NCI-H1092 treated with DMSO at 0.1 percent for 48 hours (cell line): ENCODE data around the gene SEZ6L2.
"Not testable (repeated sequence)": the region's sequence is repeated elsewhere in the genome, so short reads cannot be mapped to it uniquely, and the experiment has no call there.

Source experiments
- DNase-seq: peaks from one replicate; lab custom pipeline; 2025; lab: John Stamatoyannopoulos, UW

SEZ6L2 gene

DNA sequence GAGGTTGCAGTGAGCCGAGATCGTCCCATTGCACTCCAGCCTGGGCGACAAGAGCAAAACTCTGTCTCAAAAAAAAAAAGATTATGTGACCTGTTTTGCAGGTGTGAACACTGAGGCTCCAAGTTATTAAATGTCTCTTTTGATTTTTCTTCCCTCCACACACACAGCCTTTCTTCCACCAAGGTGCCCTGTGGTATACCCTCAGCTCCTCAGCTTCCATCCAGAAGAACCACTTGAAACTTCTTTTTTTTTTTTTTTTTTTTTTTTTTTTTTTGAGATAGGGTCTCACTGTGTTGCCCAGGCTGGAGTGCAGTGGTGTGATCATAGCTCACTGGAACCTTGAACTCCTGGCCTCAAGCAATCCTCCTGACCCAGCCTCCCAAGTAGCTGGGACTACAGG is 10.0 kb downstream of the SEZ6L2 start:
- not testable (repeated sequence) for DNase-seq

DNA sequence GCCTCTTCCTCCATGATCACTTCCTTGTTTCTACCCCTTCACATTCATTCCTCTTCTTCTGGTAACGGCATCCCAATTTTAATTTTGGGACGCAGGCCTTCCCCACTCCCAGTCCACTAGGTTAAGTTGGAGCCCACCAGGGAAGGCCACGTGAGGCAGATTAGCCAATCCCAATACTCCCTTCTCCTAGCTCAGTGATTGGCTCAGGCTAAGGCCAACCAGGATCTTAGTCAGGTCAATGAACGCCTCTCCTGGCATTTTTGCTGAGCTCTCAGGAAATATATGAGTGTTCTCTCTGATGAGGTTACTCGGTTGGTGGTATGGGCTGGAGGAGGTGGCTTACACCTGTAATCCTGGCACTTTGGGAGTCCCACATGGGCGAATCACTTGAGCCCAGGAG is 15.4 kb downstream of the SEZ6L2 start:
- no peak for DNase-seq

DNA sequence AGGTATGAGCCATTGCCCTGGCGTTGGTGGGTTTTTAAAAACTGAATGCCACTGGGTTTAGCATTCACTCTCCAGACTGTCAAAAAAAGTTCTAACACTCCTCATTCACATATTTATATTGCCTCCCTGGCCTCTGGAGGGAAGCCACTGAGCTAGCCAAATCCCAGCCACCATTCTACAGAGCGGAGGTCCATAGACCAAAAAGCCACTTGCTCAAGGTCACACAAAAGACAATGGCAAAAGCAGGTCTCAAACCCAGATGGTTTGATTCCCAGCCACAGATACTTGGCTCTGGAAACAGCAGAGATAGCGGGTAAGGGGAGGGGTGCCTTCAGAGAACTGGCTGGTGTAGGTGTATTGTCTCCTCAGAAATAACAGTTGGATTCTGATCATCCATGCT is 18.3 kb downstream of the SEZ6L2 start:
- no peak for DNase-seq

DNA sequence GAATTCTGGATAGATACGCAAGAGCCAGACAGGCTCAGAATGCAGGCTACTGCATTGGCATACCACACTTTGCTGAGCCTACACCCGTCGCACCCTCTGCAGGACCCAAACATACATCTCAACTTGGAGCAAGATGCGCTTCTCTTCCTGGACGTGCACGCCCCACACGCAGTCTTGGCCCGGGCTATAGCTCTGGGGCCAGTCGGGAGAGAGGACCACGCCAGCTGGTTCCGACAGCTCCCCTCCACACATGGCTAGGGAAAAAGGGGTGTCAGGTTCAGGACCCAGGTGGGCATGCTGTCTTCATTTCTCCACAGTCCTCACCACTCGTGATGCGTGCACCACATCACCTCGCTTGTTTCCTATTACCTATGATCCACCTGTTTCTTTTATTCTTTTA is 21.2 kb downstream of the SEZ6L2 start:
- no peak for DNase-seq

DNA sequence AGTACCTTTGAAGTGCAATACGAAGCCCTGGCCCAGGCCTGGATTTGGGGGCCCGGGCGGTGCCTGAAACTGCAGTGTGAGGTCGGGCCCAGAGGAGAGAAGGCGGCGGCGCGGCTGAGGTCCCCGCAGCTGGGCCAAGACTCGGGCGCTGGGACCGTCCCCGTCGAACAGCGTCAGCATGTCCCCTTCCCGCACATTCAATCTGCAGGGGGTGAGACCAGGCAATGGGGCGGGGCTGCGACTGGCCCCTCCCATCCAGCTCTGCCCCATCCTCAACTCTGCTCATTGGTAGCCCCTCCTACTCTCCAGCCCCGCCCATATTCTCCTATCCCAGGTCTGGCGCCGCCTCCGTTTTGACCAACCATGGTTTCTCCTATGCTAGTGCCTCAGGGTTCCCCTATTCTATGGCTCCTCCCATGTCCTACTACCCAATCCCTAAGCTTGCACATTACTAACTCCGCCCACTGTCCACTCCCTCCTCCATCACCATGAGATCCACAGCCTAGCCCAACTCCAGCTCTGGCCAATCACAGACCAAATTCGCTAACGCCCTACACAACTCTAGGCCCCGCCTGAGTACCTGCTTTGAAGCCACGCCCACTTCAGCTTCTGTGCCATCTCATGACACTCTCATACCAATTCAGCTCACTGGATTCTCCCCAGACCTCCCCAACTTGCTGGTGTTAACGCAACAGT is 21.9 kb downstream of the SEZ6L2 start:
- no peak for DNase-seq

DNA sequence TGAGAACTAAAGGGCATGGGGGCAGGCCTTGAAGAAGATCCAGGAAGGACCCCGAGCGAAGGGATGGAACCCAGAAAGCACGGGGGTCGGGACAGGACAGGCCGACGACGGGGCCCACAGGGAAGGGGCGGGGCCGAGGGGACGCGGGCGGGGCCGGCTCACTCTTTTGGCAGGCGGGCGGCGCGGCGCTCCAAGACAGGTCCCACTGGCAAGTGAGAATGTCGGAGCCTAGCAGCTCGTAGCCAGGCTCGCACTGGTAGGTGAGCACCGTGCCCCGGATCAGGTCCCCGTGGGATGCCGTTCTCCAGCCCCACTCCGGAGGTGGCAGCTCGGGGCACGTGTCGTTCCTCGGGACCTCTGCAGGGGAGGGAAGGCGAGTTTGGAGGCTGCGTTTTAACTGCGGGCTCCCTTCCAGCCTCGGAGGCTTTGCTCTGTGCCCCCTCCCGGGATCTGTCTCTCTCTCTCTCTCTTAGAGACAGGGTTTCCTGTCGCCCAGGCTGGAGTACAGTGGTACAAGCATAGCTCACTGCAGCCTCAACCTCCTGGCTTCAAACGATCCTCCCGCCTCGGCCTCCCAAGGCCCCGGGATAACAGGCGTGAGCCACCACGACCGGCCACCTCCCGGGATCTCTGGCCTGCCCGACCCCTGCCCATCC is 22.6 kb downstream of the SEZ6L2 start:
- DNase-seq, result no peak

DNA sequence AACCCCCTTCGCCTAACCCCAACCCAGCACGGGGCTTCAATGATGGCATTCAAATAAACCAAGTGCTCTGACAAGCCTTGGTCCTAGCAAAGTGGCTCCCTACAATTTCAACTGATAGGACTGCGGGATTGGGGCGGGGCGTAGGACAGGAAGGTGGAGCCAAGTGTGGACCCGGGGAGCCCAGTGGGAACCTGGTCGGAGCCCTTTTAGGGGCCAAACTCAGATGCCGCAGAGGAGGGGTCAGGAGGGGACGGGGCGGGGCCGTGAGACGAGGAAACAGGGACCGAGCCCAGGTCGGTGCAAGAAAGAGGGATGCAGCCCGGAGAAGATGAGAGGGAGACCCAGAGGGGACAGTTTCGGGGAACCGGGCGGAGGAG is 23.1 kb downstream of the SEZ6L2 start:
- no peak for DNase-seq

DNA sequence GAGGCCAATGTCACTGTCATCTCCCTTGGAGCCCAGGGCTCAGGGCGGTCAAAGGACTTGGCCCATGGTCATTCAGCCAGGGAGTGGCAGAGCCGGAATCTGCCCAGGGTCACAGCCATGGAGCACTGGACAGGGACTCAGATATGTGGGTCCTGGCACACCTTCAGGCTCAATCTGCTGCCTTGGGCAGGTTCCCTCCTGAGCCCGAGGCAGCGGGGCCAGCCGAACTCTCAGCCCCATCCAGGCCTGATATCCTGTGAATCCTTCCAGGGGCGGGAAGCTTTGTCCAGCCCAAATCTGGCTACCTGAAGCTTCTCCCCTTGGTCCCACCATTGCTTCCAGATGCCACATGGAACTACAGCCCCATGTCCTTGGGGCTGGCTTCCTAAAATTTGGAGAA is 24.1 kb downstream of the SEZ6L2 start:
- no peak for DNase-seq

DNA sequence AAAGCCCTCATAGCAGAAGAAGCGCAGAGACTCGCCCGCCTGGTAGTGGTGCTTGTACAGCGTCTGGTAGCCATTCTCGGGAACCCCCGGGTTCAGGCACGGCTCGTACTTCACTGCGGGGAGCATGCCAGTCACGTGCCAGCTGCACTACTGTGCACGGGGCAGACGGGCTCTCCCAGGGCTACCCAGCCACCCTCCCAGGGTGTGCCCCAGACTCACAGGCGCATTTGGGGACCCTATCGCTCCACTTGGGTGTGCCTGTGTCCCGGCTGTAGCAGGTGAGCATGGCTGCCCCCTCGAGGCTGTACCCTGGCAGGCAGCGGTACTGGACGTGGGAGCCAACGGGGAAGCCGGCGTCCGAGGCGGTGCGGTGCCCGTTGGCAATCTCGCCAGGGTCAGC is 26.0 kb downstream of the SEZ6L2 start:
- no peak for DNase-seq

DNA sequence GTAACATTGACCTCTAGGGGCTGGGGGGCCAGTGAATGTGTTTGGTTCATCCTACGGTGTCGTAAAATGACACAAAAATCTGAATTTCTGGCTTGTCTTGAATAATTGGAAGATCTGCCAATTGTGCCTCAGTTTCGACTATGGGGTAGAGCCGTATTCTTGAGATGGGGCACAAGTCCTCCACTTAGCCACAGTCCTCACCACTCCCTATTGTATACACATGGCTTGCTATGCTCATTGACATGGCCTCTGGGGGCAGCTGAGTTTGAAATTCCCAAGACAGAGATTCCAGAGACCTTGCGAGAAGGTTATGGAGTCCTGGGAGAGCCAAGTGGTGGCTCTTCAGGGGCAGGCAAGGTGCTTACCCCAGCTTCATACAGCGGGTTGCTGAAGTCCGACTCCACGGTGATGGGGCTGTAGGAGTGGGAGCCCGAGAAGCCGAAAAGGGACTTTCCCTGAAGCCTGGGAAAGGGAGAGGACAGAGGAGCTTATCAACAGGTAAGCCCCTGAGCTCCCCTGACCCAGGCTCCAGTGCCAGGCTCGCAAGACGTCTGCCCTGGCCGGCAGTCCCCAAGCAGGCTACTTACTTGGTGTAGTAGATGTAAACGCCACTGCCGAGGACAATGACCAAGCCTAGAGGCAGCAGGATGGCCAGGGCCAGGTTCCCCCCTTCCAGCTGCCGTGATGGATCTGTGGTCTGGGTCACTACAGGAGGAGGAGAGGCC is 27.4 kb downstream of the SEZ6L2 start:
- no peak for DNase-seq

DNA sequence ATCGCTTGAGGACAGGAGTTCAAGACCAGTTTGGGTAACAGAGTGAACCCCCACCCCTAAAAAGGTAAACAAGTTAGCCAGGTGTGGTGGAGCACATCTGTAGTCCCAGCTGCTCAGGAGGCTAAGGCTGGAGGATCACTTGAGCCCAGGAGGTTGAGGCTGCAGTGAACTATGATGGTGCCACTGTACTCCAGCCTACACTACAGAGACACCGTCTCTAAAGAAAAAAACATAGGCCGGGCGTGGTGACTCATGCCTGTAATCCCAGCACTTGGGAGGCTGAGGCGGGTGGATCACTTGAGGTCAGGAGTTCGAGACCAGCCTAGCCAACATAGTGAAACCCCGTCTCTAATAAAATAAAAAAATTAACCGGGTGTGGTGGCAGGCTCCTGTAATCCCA is 30.3 kb downstream of the SEZ6L2 start:
- not testable (repeated sequence) for DNase-seq

DNA sequence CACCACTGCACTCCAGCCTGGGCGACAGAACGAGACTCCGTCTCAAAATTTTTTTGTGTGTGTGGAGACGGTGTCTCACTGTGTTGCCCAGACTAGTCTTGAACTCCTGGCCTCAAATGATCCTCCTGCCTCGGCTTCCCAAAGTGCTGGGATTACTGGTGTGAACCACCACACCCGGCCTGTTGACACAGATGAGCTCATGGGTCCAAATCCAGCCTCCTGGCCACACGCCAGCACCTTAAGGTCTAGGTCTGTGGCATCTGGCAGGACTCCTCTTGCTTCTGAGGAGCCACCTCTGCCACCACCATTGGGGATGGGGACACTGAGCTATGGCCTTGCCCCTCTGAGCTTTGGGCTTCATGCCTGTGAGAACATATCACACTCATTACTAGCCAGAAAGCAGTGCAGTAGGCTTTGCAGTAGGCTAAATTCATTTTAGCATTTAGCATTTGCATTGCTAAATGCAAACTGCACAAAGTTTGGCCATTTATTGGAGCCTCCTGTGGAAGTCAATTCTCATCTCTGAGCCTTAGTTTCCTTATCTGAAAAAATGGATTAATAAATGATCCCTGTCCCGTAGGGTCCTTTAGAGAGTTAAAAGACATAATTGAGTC is 30.8 kb downstream of the SEZ6L2 start:
- no peak for DNase-seq

DNA sequence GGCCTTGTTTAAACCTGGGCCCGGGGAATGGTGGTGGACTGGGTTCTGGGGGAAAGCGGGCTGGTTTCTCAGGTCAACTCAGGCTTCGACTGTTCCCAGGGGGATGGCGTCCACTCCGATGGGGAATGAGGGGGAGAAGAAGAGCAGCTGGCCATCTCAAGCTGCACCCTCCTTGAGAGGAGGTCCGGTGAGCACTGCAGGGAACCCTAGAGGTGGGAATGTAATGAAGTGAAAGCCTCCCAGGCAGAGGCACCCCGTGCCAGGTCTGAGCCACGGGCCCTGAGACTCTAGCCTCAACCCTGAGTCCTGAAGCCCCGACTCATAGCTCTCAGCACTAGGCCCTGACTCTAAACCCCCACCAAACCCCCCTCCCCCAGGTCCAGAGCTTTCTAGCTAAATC is 35.1 kb downstream of the SEZ6L2 start:
- no peak for DNase-seq

DNA sequence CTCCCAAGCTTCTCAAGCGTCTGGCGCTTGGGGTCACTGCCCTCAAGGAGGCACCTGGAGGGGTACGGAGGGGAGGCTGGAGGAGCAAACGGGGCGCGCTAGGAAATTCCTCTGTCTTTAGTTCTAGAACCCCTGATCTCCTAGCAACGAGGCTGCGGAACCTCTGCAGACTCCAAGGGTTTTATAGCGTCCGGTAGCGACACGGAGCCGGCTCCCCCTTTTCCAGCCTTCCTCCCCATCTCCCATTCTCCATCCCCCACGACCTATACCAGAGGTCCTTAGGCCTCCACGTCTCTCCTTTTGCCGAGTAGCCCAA is 35.7 kb downstream of the SEZ6L2 start:
- DNase-seq, result no peak

DNA sequence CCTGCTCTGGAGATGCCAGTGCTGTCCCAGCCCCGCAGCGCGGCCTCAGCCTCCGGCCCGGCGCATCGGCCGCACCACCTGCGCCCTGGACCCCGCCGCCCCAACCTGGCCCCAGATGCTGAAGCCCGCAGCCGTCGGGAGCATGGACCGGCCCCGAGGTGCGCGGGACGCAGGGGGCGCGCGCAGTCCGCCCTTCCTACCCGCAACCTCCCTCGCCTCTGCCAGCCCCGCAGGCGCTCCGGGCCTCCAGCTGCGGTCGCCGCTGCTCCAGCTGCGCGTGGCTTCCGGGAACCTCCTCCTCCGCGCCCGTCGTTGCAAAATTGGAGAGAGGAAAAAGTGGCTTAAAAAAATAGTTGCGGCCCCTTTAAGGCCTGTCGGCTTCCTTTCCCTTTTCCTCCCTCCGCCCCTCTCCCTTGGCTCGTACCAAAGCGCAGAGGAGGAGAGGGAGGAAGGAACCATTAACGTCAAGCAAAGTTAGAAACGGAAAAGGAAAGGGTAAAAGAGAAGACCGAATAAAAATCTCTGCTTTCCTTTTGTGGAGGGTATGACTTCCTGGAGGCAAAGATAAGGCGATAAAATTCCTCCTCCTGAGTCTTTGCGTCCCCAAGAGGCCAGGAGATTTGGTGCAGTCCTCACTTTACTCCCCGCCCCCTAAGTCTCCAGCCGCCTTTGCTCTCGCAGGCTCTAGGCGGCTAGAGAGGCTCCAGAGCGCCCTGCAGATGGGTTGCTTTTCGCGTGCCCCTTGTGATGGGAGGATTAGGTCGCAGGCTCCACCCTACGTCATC is 36.3 kb downstream of the SEZ6L2 start, which contains the start of gene CDIPT:
TSS of gene CDIPT (minus strand) at position 343 of the 785 bp plus-strand sequence. CDS start 369 bp downstream, outside the sequence.
- DNase-seq, result peak; percentile 98

DNA sequence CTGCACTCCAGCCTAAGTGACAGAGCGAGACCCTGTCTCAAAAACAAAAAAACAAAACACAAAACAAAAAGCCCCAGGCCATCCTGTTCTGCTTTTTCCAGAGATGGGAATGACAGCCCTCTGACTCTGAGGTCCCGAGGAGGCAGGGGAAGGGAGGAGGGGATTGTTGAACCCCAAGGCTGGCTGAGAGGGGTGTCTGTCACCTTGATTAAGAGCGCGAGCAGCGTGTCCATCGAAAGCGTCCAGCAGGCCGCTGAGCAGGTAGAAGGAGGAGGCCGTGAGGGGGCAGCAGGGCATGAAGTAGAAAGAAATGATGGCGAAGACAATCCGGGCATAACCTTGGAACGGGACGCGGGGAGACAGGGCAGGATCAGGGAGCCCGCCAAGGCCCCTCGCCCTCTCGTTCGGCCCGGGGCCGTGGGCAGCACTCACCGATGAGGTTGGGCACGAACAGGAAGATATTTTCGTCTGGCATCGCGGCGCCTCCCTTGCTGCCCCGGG is 36.9 kb downstream of the SEZ6L2 start:
- DNase-seq, result peak; percentile 21

DNA sequence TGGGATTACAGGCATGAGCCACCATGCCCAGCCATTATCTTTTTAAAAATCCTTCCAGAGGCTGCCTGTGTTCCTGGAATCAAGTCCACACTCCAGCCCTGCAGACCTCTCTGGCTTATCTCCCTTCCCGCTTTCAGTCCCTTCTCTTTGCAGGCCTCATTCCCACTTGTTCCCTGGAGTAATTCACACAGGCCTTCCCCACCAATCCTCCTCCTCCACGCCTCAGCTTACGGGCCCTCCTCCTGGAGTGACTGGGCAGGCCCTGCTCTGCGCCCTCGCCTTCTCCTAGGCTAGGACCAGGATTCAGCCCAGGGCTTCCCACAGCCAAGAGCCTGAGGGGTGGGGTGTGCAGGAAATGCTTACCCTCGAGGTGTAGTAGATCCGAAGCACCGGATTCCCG is 39.1 kb downstream of the SEZ6L2 start:
- DNase-seq, result no peak

DNA sequence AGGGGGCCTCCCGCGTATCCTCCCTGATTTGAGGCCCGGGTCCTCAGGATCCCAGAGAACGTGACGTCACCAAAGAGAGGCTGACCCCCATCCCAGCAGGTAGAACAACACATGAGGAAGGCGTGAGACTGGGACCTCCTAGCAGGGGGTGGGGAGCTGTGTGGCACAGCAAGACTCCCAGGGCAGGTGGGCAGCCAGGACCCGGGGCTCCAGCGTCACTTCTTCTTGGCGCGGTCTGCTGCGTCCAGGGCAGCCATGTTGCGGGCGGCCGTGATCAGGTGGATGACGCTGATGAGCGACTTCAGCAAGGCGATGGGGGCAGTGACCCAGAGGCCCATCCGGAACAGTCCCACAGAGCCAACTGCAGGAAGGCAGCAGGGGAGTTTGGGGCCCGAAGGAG is 40.4 kb downstream of the SEZ6L2 start:
- no peak for DNase-seq

DNA sequence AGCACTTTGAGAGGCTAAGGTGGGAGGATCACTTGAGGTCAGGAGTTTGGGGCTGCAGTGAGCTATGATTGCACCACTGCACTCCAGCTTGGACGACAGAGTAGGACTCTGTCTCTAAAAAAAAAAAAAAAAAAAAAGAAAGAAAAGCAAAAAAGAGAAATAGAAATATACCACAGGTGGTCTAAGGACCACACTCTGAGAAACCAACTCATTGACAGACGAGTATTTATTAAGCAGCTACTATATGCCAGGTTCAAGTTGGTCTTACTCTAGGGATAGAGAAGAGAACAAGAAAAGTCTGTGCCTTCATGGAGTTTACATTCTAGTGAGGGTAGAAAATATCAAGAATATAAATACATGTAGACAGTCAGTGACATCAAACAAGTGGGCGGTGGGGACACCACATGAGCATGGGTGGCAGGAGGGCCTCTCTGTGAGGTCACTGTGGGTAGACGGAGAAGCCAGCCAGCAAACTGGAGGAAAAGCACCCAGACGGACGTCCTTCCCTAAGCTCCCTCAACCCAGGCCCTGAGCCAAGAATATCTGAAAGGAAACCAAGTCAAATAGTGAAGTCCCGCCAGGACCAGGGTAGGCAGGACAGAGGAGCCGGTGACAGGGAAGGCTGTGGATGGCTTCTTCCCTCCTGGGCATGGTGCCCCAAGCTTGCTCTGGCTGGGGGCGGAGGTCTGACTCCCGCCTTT is 41.1 kb downstream of the SEZ6L2 start:
- DNase-seq, result no peak

DNA sequence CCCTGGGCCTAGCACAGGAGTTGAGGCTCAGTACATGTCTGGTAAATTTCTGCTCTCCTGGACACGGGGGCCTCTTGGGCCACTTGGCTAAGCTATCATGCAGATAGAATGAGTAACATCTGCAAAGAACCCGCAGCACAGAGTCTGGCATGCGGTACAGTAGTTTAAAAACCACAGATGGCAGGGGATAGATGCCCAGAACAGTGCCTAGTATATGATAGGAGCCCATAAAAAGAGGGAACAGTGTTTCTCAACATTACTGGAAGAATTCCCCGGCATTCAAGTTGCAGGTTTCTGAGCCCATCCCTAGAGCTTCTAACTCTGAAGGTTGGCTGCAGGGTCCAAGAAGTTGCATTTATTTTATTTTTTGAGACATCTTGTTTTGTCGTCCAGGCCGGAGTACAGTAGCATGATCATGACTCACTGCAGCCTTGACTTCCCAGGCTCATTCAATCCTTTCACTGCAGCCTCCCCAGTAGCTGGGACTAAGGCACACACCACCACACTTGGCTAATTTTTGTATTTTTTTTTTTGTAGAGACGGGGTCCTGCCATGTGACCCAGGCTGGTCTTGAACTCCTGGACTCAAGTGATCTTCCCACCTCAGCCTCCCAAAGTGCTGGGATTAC is 42.1 kb downstream of the SEZ6L2 start:
- no peak for DNase-seq
